Common myeloid progenitor, CD34-positive (primary cell): Measurements from ENCODE around the gene RAB15.

Source experiments
- CTCF ChIA-PET: fragments of 350-600 bp; sonication (Branson Sonifier 250); formaldehyde crosslinking; loops from one replicate; lab custom pipeline; 2021; ENCODE audit warnings: antibody characterized with exemption; lab: Charles Lee
- POLR2A ChIA-PET: fragments of 350-600 bp; sonication (Branson Sonifier 250); formaldehyde crosslinking; loops from one replicate; lab custom pipeline; 2021; ENCODE audit warnings: antibody characterized with exemption; lab: Charles Lee
- DNase-seq, 3 donors: peaks; one replicate each; pipeline versions ENCODE4 v3.0.0 to v3.0.0-alpha.2; 2013
- H3K27ac ChIP-seq, 2 experiments: 1 replicate in 1 of 2; 2 replicates in 1 of 2; pipeline ENCODE4 v1.7.0; 2013; ENCODE audit warnings: inconsistent platforms in 2 of 2, low read length in 2 of 2, mild to moderate bottlenecking in 2 of 2, low read depth in 1 of 2, moderate library complexity in 1 of 2; ENCODE audit not compliant: severe bottlenecking in 2 of 2, insufficient read depth in 1 of 2, poor library complexity in 1 of 2
- H3K27me3 ChIP-seq, 5 experiments: replicated peaks in 2 of 5; 1 replicate in 3 of 5; 2 replicates in 2 of 5; pipeline versions ENCODE4 v1.6.1 to v1.7.0; 2013; ENCODE audit warnings: low read length in 4 of 5, mild to moderate bottlenecking in 2 of 5, moderate library complexity in 2 of 5, inconsistent platforms in 1 of 5; ENCODE audit not compliant: insufficient read depth in 5 of 5, control insufficient read depth in 4 of 5
- H3K36me3 ChIP-seq, 4 experiments: 1 replicate in 2 of 4; 2 replicates in 2 of 4; pipeline versions ENCODE4 v1.6.1 to v1.7.0; 2013; ENCODE audit warnings: low read length in 3 of 4, control low read depth in 1 of 4, mild to moderate bottlenecking in 1 of 4; ENCODE audit not compliant: control insufficient read depth in 4 of 4, insufficient read depth in 4 of 4
- H3K4me1 ChIP-seq, 4 experiments: 1 replicate in 3 of 4; 2 replicates in 1 of 4; pipeline versions ENCODE4 v1.6.1 to v1.7.1; 2013; ENCODE audit warnings: low read length in 3 of 4, mild to moderate bottlenecking in 3 of 4, control low read depth in 1 of 4, inconsistent platforms in 1 of 4, moderate library complexity in 1 of 4; ENCODE audit not compliant: control insufficient read depth in 4 of 4, insufficient read depth in 4 of 4; ENCODE audit errors: control extremely low read depth in 1 of 4
- H3K4me3 ChIP-seq, 7 experiments: 1 replicate in 4 of 7; 2 replicates in 3 of 7; pipeline versions ENCODE4 v1.5.1 to v1.7.0; 2013; ENCODE audit warnings: mild to moderate bottlenecking in 7 of 7, low read length in 6 of 7, moderate library complexity in 6 of 7, inconsistent platforms in 2 of 7, low read depth in 2 of 7, control low read depth in 1 of 7; ENCODE audit not compliant: insufficient read depth in 4 of 7, control insufficient read depth in 1 of 7; ENCODE audit errors: extremely low read depth in 1 of 7
- H3K9me3 ChIP-seq, 5 experiments: 1 replicate in 4 of 5; 2 replicates in 1 of 5; pipeline versions ENCODE4 v1.6.1 to v1.7.1; 2013; ENCODE audit warnings: low read length in 4 of 5, mild to moderate bottlenecking in 2 of 5, inconsistent platforms in 1 of 5, low read depth in 1 of 5, moderate library complexity in 1 of 5; ENCODE audit not compliant: control insufficient read depth in 4 of 5, insufficient read depth in 2 of 5; ENCODE audit errors: control extremely low read depth in 1 of 5
- WGBS: methylation state at CpG from one replicate; pipeline ENCODE4 v1.1.5; 2013; ENCODE audit not compliant: insufficient coverage; 5-methylcytosine and 5-hydroxymethylcytosine counted together

RAB15 gene

DNA sequence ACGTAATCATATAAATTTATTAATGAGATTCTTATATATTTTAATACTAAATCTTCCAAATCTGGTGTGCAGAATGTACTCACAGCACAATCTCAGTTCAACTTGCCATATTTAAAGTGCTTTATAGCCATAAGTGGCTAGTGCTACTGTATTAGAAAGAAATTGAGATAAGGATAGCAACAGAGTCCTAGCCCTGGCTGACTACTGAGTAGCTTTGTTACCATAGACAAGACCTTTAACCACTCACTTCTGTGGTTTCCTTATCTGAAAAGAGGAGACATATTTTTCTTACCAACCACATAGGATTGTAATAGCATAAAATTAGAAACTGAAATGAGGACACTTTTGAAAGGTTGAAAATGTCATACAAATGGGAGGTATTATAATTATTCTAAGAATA, 59.9 kb downstream of the RAB15 start:
- Histone ChIP-seq H3K27ac (no peak overlapping the region), H3K27me3 (no peaks in the 10 kb centered on the region), H3K4me3 (no peak overlapping the region), H3K36me3 (peaks cover 0 to 2% (median 0%) of the 10 kb centered on the region in 4 experiments), H3K9me3 (no peaks in the 10 kb centered on the region), H3K4me1 (peaks cover 8 to 21% (median 17%) of the 10 kb centered on the region in 4 experiments)
- WGBS = no CpG with 5 or more reads among the region's 1 CpG
- ChIA-PET CTCF (interaction anchor here (1.0 to 2.4 kb wide), 4 partner anchors 20 to 112 kb away, joined by 3 to 13 read pairs (median 3); no protein-coding TSS in a partner anchor), POLR2A (no interaction called here)
- peak; percentile 40 to 80 (median 67) for DNase-seq

DNA sequence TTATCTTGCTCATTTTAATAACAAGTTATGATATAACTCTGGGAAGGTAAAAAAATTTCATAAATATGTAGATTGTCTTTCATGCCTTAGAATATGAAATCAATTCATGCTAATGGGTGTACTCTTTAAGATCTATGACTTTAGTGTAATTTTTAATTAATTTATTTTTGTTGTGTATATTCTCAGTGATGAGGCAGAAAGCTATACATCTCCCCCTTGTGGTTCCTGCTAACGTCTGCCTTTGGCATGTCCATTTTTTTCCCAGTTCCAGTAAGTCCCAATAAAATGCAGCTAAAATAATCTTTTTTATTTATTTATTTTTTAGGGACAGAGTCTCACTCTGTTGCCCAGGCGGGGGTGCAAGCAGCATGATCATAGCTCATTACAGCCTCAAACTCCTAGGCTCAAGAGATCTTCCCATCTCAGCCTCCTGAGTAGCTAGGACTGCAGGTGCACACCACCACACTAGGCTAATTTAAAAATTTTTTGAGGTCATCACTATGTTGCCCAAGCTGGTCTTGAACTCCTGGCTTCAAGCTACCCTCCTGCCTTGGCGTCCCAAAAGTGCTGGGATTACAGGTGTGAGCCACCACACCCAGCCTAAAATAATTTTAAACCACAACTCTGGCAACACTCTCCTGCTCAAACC, 61.2 kb downstream of the RAB15 start:
- Histone ChIP-seq H3K4me3 (no peak overlapping the region), H3K27me3 (no peaks in the 10 kb centered on the region), H3K36me3 (peaks cover 0 to 2% (median 0%) of the 10 kb centered on the region in 4 experiments), H3K27ac (no peak overlapping the region), H3K9me3 (no peaks in the 10 kb centered on the region), H3K4me1 (peaks cover 10 to 26% (median 19%) of the 10 kb centered on the region in 4 experiments)
- CTCF ChIA-PET = interaction anchor here (0.6 to 2.4 kb wide), 19 partner anchors 9 to 248 kb away, joined by 3 to 14 read pairs (median 3); no protein-coding TSS in a partner anchor
- 71% methylated on average over 2 of the region's 3 CpGs for WGBS
- peak in 2 of 3 donors; percentile 35 to 41 for DNase-seq
- POLR2A ChIA-PET = no interaction called here

DNA sequence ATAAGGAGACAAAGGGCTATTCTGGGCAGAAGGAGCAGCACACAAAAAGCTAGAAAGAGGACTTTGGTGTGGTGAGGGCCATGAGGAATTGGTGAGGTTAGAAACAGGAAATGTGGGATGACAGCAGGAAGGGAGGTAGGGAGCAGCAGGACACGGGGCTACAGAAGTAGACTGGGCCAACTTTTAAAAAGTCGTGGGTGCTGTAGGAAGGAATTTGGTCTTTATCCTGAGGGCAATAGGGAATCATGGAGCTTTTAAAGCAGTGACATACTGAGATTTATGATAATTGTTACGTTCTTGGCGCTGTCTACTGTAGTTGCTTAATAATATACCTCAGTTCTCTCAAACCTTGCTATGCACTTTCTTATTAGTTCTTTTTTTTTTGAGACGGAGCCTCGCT, 66.1 kb downstream of the RAB15 start:
- Histone ChIP-seq H3K9me3 (no peaks in the 10 kb centered on the region), H3K4me3 (no peak overlapping the region), H3K27me3 (peaks cover 0 to 4% (median 0%) of the 10 kb centered on the region in 5 experiments), H3K4me1 (peaks cover 3 to 8% (median 5%) of the 10 kb centered on the region in 4 experiments), H3K36me3 (no peaks in the 10 kb centered on the region), H3K27ac (no peak overlapping the region)
- CTCF ChIA-PET = interaction anchor here (0.7 to 2.9 kb wide), 2 partner anchors 14 to 76 kb away, joined by 3 to 20 read pairs; no protein-coding TSS in a partner anchor
- POLR2A ChIA-PET = no interaction called here
- no peak for DNase-seq
- WGBS = 50% methylated on average over 4 of the region's 6 CpGs

DNA sequence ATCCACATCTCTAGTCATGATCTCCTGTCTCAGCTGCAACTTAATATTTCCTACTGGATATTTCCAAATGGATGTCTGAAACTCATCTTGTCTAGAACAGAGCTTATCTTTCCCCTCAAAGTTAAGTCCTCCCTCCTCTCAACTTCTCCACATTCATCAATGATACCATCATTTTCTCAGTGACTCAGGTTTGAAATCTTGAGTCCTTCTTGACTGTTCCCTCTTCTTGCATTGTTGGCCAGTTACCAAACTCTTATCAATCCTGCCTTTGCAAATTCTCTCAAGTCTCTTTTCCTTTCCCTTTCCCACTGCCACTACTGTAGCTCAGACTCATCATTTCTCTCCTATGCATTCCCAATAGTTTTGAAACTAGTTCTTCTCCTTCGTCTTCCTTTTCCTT, 72.2 kb downstream of the RAB15 start:
- Histone ChIP-seq H3K4me3 (no peak overlapping the region), H3K9me3 (no peaks in the 10 kb centered on the region), H3K27me3 (peaks cover 0 to 8% (median 0%) of the 10 kb centered on the region in 5 experiments), H3K27ac (no peak overlapping the region), H3K4me1 (no peaks in the 10 kb centered on the region), H3K36me3 (no peaks in the 10 kb centered on the region)
- no CpG with 5 or more reads among the region's 1 CpG for WGBS
- no peak for DNase-seq
- ChIA-PET POLR2A (no interaction called here), CTCF (interaction anchor here (1.2 to 3.8 kb wide), 5 partner anchors 8 to 128 kb away, joined by 3 to 17 read pairs (median 5); no protein-coding TSS in a partner anchor)
